Activated CD8-positive, alpha-beta memory T cell treated with anti-CD3 and anti-CD28 coated beads, Interleukin-2, amount 50 U/mL, for 4 hours (primary cell): ENCODE measurements around the gene RUNX1.

Source experiments
- DNase-seq: peaks from one replicate; pipeline ENCODE4 v3.0.0-alpha.2; 2020

Gene RUNX1

GRCh38 chr21:34921151-34921550 is 128.0 kb downstream of the RUNX1 start:
- DNase-seq = no peak

- DNase-seq = no peak
Measured at GRCh38 chr21:34919406-34919805, 129.7 kb downstream of the RUNX1 start.

- DNase-seq = no peak
Measured at GRCh38 chr21:34916446-34916845, 132.7 kb downstream of the RUNX1 start.

DNA sequence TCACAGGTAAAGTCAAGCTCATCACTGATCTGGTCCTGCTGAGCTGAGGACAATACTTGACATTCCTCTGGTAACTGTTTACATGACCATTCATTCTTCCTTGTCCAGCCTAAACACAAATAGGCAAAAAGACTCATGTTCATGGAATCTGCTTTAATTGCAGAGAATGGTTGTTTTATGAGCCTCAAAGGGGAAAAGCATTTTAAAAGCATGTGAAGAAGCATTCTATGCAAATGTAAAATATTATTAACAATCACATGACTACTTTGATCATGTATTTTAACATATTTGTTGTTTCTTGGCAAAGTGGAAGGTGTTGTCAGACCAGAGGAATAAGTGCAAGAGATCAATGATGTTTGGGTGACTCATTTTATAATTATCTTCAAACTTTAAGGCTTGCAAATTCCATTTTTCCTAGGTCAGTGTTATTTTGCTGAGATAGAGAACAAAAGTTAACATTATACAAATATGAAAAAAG is 133.7 kb downstream of the RUNX1 start:
- no peak for DNase-seq

GRCh38 chr21:34914239-34914638 is 134.9 kb downstream of the RUNX1 start:
- no peak for DNase-seq

- no peak for DNase-seq
Measured at GRCh38 chr21:34913811-34914210, 135.3 kb downstream of the RUNX1 start.

DNA sequence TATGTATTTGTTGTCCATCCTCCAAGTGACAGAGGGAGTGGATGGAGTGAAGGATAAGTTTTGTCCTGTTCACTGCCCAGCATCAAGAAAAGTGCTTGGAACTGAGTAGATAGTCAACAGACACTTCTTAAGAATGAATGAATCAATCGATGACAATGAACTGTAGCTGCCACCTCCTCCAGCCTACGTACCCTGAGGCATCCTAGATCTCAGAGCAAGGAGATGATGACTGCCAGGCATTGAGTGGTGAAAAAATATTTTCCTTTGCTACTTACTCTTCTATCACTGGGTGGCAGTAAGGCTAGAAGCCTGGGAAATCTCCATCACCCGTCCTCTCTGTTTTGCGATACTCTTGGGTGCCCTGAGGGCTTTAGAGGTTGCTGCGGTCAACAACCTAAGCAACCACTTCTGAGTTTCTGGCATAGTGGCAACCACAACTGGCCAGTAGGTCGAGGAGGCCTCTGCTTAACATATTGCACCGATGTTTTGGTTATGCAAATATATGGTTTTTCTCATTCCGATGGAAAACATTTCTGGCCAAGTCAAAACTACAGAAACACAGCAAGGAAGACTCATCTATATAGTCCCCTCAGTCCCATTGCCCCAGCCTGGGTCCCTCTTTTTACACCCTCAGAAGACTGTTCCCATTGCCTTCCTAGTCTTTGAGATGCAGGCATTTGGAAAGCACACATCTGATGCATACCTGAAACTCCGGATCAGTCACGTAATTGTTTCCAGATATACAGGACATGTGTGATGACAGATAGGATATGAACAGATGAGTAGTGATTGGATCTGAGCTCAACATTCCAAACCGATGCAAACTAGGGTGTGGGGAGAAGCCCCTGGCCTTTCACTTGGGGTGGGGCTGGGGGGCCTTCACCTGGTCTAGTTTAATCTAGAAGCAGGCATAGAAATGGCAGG is 136.8 kb downstream of the RUNX1 start:
- no peak for DNase-seq

- no peak for DNase-seq
Measured at GRCh38 chr21:34911360-34911759, 137.7 kb downstream of the RUNX1 start.

- DNase-seq = no peak
Measured at GRCh38 chr21:34910396-34910795, 138.7 kb downstream of the RUNX1 start.

- DNase-seq = no peak
Measured at GRCh38 chr21:34909492-34910292, 139.4 kb downstream of the RUNX1 start.

DNA sequence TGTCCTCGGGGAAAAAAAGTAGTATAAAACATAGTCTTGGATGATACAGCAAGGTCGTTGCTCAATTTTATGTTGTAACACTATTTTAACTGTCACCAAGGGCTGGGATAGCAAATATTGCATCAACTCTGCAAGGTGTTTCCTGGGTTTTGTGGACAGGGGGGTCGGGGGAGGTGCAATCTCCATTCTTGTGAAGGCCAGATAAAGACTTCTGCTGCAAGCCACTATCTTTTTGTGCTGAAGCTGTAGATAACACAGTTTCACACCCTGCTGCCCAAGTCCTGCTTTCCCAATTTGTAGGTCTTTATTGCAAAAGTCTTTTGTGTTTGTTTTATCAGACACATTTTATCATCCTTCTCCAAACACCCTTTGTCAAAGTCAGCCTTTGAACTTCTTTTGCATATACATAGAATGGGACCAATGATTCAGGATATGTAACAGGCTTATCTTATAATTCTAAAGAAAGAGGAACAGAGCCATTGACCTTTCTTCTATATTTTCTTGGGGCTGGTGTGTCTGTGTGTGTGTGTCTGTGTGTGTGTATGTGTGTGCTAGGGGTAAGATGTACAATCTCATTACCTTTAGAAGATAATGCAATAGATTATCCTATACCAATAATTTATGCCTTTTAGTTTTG is 140.6 kb downstream of the RUNX1 start:
- no peak for DNase-seq

DNA sequence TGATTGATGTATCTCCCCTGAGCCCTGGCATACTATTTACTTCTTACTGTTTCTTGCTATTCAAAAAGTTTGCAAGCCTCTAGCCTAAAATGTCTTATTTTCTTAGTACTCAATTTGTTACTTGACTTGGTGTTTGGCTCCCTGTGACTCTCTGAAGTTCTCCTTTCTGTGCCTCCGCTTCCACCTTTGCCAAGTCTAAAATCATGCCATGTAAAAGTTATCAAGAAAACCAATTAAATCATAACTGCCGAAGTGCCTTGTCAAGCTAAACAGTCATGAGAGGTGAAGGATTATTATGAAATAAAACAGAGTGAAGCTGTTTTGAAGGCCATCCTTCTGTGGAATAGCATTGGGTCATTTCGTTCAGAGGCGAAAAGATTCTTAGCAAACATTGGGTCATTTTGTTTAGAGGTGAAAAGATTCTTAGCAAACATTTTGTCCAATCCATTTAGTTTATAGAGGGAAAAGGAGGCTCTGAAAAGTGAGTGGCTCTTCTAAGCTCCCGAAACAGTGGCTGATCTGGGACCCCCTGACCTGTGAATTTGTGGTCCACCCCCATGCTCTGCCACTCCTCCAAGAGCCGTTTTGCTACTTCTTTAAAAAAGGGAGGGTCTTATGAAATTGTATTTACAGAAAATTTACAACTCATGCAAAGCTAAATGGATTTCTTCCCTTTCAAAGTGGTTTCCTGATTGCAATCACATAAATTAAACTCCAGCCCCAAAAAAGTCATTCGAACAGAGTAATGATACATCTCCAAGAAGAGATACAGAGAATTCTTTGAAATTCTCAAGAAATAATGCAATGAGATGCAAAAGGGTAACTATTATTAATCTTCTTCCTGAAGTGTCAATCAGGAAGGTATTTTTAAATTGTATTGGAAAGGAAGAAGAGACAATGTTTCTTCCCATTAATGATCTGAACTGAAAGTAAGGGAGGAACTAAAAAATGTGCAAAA is 141.4 kb downstream of the RUNX1 start:
- no peak for DNase-seq

GRCh38 chr21:34906401-34906800 is 142.7 kb downstream of the RUNX1 start:
- no peak for DNase-seq

GRCh38 chr21:34905218-34905537 is 143.9 kb downstream of the RUNX1 start:
- no peak for DNase-seq

- DNase-seq = no peak
Measured at GRCh38 chr21:34904526-34905217, 144.4 kb downstream of the RUNX1 start.

DNA sequence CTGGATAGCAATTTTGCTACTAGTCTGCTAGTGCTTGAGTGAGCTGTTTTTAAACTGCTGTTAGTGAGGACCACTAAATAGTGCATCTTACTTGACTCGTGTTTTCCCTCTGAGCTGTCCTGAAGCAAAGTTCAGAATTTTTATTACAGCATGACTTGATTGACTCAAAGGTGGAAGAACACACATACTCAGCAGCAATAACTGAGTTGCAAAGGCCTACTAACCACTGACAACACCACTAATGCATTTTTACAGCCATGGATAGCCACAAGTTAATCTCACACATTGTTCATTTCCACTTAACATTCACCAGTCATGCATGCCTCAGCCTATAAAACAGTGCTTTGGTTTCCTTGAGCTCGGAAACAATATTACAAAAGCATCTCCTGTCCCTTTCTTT is 148.7 kb downstream of the RUNX1 start:
- no peak for DNase-seq

DNA sequence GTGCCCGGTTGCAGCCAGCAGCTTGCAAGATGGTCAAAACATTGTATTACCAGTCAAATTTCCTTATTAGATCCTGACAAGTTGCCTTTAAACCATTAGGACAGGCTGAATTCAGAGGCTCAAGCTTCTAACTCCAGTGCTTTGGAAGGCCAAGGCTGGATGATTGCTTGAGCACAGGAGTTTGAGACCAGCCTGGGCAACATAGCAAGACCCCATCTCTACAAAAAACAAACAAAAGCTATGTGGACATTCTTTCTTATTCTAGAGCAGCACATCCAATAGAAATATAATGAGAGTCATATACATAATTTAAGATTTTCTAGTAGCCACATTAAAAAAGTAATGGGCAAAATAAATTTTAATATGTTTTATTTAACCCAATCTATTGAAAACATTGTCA is 149.3 kb downstream of the RUNX1 start:
- DNase-seq = no peak

- no peak for DNase-seq
Measured at GRCh38 chr21:34899302-34899701, 149.8 kb downstream of the RUNX1 start.

- DNase-seq = no peak
Measured at GRCh38 chr21:34897828-34898227, 151.3 kb downstream of the RUNX1 start.

DNA sequence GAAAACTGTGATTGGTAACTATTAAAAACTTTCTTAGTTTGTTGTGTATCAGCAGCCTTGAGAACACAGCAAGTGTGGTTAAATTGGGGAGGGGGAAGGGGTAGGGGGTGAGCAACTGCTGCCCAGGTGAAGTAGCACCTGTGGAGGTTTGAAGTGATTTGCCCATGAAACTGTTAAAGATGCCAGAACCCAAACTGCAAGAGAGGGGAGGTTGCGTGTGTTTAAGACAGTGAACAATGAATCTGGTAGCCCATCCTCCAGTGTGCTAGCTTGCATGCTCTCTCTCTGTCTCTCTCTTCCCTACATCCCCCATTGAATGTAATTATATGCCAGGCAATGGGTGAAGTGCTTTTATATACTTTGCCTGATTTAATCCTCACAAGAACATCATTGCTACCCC is 154.7 kb downstream of the RUNX1 start:
- DNase-seq = no peak

DNA sequence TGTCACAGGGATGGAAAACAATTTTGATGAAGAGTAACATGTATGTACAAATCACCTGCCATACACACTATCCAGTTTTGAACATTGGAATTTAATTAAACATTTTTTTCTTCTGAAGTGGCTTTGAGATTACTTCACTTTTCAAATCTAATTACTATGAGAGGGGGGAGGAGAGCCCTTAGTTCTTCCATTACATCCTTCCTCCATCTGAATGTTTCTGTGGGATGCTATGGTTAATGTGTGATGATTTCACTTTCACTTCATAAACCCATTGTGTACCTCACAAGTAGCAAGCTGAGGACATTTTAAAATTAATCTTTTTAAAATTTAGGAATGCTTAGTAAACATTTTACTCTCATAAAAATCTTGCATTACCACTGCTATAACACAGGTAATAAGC is 156.9 kb downstream of the RUNX1 start:
- DNase-seq = no peak

GRCh38 chr21:34891613-34891943 is 157.5 kb downstream of the RUNX1 start:
- DNase-seq = no peak
